Measurements from ENCODE around the gene AHCY. TPM values are rescaled to one million over a fixed set of nuclear protein-coding genes. Genes with fewer than 3 reads are reported as not detected.
"Not testable (repeated sequence)": the region's sequence is repeated elsewhere in the genome, so short reads cannot be mapped to it uniquely, and the experiment has no call there.

The AHCY gene
- total RNA-seq, 1 donor from 2014 or later, result 342 TPM

GRCh38 chr20:34254979-34255378 lies 48.2 kb downstream of the AHCY start:
- peaks cover 27% of the 10 kb centered on the region for H3K4me1 Mint-ChIP-seq (ENCODE audit: unreplicated experiment)
- no peak overlapping the region for H3K4me3 Mint-ChIP-seq
- no peaks in the 10 kb centered on the region for H3K27me3 Mint-ChIP-seq
- H3K36me3 Mint-ChIP-seq, result no peaks in the 10 kb centered on the region
- H3K27ac Mint-ChIP-seq, result no peak overlapping the region
- H3K9me3 Mint-ChIP-seq, result no peaks in the 10 kb centered on the region
- DNase-seq (ENCODE audit: extremely low spot score, unreplicated experiment), result no peak
- TF ChIP-seq CTCF (conservative IDR thresholded peaks at IDR 0.05), result no peak

GRCh38 chr20:34252431-34253086 lies 50.6 kb downstream of the AHCY start:
- peaks cover 31% of the 10 kb centered on the region for H3K4me1 Mint-ChIP-seq (ENCODE audit: unreplicated experiment)
- not testable (repeated sequence) for H3K9me3 Mint-ChIP-seq, H3K27me3 Mint-ChIP-seq, H3K4me3 Mint-ChIP-seq, H3K27ac Mint-ChIP-seq, H3K36me3 Mint-ChIP-seq
- DNase-seq (ENCODE audit: extremely low spot score, unreplicated experiment), result peak; percentile 53

DNA sequence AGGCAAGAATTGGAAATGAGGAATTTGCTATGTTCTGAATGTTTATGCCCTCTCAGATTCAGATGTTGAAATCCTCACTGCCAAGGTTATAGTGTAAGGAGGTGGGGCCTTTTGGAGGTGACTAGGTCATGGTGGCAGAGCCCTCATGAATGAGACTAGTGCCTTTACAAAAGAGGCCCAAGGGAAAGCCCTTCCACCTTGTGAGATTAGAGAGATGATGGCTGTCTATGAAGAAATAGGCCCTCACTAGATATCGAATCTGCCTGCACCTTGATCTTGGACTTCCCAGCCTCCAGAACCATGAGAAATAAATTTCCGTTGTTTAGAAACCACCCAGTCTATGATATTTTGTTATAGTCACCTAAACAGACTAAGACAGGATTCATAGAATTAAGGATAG lies 51.5 kb downstream of the AHCY start:
- H3K4me1 Mint-ChIP-seq (ENCODE audit: unreplicated experiment), result peaks cover 28% of the 10 kb centered on the region
- H3K27ac Mint-ChIP-seq, result no peak overlapping the region
- no peaks in the 10 kb centered on the region for H3K36me3 Mint-ChIP-seq
- no peak for TF ChIP-seq CTCF (conservative IDR thresholded peaks at IDR 0.05)
- H3K4me3 Mint-ChIP-seq, result no peak overlapping the region
- DNase-seq (ENCODE audit: extremely low spot score, unreplicated experiment), result no peak
- no peaks in the 10 kb centered on the region for H3K9me3 Mint-ChIP-seq
- H3K27me3 Mint-ChIP-seq, result no peaks in the 10 kb centered on the region

- Mint-ChIP-seq H3K27ac (no peak overlapping the region), H3K9me3 (no peaks in the 10 kb centered on the region), H3K4me3 (no peak overlapping the region), H3K36me3 (no peaks in the 10 kb centered on the region), H3K27me3 (no peaks in the 10 kb centered on the region), H3K4me1 (ENCODE audit: unreplicated experiment) (peaks cover 24% of the 10 kb centered on the region)
- no peak for TF ChIP-seq CTCF (conservative IDR thresholded peaks at IDR 0.05)
- peak; percentile 62 for DNase-seq (ENCODE audit: extremely low spot score, unreplicated experiment)
Observed at GRCh38 chr20:34250005-34250404, 53.1 kb downstream of the AHCY start.

DNA sequence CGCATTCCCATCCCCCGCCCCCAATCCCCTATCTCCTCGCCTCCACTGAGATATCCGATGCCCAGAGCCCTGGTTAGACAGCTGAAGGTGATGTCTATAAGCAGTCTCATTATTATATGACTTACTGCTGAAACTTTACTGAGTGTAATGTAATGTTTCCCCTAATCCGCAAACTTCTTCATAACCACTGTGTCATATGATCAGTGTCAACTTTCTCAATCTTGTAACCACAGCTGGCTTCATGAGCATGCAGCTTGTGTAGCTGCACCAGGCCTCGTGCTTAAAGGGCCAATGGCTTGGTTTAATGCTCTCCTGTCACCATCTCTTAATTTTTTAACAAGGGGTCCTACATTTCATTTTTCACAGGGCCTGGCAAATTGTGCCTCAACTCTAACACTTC lies 53.9 kb downstream of the AHCY start:
- no peaks in the 10 kb centered on the region for H3K36me3 Mint-ChIP-seq
- TF ChIP-seq CTCF (conservative IDR thresholded peaks at IDR 0.05), result no peak
- H3K9me3 Mint-ChIP-seq, result no peaks in the 10 kb centered on the region
- H3K27ac Mint-ChIP-seq, result no peak overlapping the region
- no peak overlapping the region for H3K4me3 Mint-ChIP-seq
- peaks cover 24% of the 10 kb centered on the region for H3K4me1 Mint-ChIP-seq (ENCODE audit: unreplicated experiment)
- H3K27me3 Mint-ChIP-seq, result no peaks in the 10 kb centered on the region
- peak; percentile 18 for DNase-seq (ENCODE audit: extremely low spot score, unreplicated experiment)

- Mint-ChIP-seq H3K27me3 (no peaks in the 10 kb centered on the region), H3K9me3 (no peaks in the 10 kb centered on the region), H3K4me3 (no peak overlapping the region), H3K4me1 (ENCODE audit: unreplicated experiment) (peaks cover 29% of the 10 kb centered on the region), H3K27ac (no peak overlapping the region), H3K36me3 (no peaks in the 10 kb centered on the region)
- no peak for TF ChIP-seq CTCF (conservative IDR thresholded peaks at IDR 0.05)
- DNase-seq (ENCODE audit: extremely low spot score, unreplicated experiment), result peak; percentile 36
Observed at GRCh38 chr20:34246126-34246626, 57.0 kb downstream of the AHCY start.

Data from type B pancreatic cell (in vitro differentiated cells).